ENCODE measurements around the gene GNAO1.

GNAO1 gene

DNA sequence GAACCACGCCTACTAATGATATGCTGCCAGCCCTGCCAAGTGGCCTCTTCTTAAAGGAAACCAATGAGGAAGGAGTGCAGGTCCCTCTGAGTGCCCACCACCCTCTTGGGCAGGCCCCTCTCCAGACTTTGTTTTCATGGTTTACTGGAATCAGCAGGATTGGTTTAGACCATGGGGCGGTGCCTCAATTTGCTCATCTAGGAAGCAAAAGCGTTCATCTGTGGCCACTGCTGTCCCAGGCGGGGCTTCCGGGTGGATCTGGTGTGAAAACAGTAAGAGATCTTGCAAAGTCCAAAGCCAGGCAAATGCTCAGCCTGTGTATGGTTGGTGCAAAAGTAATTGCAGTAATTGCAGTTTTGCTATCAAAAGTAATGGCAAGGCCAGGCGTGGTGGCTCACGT, 162.7 kb downstream of the GNAO1 start:
- no peak for ATAC-seq
- TF ChIP-seq TCF4 (CRISPR knock-in tag; IDR thresholded peaks at IDR 0.05; ENCODE audit: borderline replicate concordance) = no peak
- no peak for TF ChIP-seq CSDC2 (CRISPR knock-in tag; IDR thresholded peaks at IDR 0.05)
- TF ChIP-seq, protein P1, sequence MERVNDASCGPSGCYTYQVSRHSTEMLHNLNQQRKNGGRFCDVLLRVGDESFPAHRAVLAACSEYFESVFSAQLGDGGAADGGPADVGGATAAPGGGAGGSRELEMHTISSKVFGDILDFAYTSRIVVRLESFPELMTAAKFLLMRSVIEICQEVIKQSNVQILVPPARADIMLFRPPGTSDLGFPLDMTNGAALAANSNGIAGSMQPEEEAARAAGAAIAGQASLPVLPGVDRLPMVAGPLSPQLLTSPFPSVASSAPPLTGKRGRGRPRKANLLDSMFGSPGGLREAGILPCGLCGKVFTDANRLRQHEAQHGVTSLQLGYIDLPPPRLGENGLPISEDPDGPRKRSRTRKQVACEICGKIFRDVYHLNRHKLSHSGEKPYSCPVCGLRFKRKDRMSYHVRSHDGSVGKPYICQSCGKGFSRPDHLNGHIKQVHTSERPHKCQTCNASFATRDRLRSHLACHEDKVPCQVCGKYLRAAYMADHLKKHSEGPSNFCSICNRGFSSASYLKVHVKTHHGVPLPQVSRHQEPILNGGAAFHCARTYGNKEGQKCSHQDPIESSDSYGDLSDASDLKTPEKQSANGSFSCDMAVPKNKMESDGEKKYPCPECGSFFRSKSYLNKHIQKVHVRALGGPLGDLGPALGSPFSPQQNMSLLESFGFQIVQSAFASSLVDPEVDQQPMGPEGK (CRISPR knock-in tag; IDR thresholded peaks at IDR 0.05; ENCODE audit: borderline replicate concordance) = no peak
- TF ChIP-seq SNAI2 (CRISPR knock-in tag; IDR thresholded peaks at IDR 0.05) = no peak
- TF ChIP-seq ZNF8 (CRISPR knock-in tag; IDR thresholded peaks at IDR 0.05) = no peak
- TF ChIP-seq ZNF70 (CRISPR knock-in tag; IDR thresholded peaks at IDR 0.05) = no peak
- TF ChIP-seq ESRRG (CRISPR knock-in tag; IDR thresholded peaks at IDR 0.05) = no peak
- no peak for TF ChIP-seq ARNTL (CRISPR knock-in tag; IDR thresholded peaks at IDR 0.05; ENCODE audit: borderline replicate concordance, low read depth)
- TF ChIP-seq BACH2 (CRISPR knock-in tag; IDR thresholded peaks at IDR 0.05; ENCODE audit: borderline replicate concordance) = no peak
- TF ChIP-seq OSR1 (CRISPR knock-in tag; IDR thresholded peaks at IDR 0.05) = no peak
- no peak for TF ChIP-seq ZC3H10 (CRISPR knock-in tag; IDR thresholded peaks at IDR 0.05)
- no peak for TF ChIP-seq TOX (CRISPR knock-in tag; IDR thresholded peaks at IDR 0.05; ENCODE audit: borderline replicate concordance)
- TF ChIP-seq, protein P2, sequence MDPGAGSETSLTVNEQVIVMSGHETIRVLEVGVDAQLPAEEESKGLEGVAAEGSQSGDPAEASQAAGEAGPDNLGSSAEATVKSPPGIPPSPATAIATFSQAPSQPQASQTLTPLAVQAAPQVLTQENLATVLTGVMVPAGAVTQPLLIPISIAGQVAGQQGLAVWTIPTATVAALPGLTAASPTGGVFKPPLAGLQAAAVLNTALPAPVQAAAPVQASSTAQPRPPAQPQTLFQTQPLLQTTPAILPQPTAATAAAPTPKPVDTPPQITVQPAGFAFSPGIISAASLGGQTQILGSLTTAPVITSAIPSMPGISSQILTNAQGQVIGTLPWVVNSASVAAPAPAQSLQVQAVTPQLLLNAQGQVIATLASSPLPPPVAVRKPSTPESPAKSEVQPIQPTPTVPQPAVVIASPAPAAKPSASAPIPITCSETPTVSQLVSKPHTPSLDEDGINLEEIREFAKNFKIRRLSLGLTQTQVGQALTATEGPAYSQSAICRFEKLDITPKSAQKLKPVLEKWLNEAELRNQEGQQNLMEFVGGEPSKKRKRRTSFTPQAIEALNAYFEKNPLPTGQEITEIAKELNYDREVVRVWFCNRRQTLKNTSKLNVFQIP (CRISPR knock-in tag; IDR thresholded peaks at IDR 0.05; ENCODE audit: borderline replicate concordance, low read depth) = no peak
- TF ChIP-seq ISL1 (CRISPR knock-in tag; IDR thresholded peaks at IDR 0.05) = no peak
- no peak for TF ChIP-seq RARB (CRISPR knock-in tag; IDR thresholded peaks at IDR 0.05)
- TF ChIP-seq, protein P3, sequence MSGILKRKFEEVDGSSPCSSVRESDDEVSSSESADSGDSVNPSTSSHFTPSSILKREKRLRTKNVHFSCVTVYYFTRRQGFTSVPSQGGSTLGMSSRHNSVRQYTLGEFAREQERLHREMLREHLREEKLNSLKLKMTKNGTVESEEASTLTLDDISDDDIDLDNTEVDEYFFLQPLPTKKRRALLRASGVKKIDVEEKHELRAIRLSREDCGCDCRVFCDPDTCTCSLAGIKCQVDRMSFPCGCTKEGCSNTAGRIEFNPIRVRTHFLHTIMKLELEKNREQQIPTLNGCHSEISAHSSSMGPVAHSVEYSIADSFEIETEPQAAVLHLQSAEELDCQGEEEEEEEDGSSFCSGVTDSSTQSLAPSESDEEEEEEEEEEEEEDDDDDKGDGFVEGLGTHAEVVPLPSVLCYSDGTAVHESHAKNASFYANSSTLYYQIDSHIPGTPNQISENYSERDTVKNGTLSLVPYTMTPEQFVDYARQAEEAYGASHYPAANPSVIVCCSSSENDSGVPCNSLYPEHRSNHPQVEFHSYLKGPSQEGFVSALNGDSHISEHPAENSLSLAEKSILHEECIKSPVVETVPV (CRISPR knock-in tag; IDR thresholded peaks at IDR 0.05) = no peak
- no peak for TF ChIP-seq ZNF565 (CRISPR knock-in tag; conservative IDR thresholded peaks at IDR 0.05; ENCODE audit: low read depth)
- no peak for TF ChIP-seq ZFP30 (CRISPR knock-in tag; IDR thresholded peaks at IDR 0.05)

DNA sequence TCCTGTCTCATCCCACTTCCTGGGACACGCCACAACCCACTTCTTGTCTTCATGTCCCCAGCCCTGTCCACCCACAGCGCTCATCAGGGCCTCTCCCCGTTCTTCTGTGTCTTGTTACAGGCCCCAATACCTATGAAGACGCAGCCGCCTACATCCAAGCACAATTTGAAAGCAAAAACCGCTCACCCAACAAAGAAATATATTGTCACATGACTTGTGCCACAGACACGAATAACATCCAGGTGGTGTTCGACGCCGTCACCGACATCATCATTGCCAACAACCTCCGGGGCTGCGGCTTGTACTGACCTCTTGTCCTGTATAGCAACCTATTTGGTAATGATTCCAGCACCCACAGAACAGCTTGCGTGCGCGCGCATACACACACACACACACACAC, 163.5 kb downstream of the GNAO1 start:
- no peak for ATAC-seq
- TF ChIP-seq PPARA (CRISPR knock-in tag; IDR thresholded peaks at IDR 0.05; ENCODE audit: borderline replicate concordance) = no peak
- no peak for TF ChIP-seq TCF4 (CRISPR knock-in tag; IDR thresholded peaks at IDR 0.05; ENCODE audit: borderline replicate concordance)
- TF ChIP-seq SNAI2 (CRISPR knock-in tag; IDR thresholded peaks at IDR 0.05) = no peak
- no peak for TF ChIP-seq ISL1 (CRISPR knock-in tag; IDR thresholded peaks at IDR 0.05)
- TF ChIP-seq, protein P1 (CRISPR knock-in tag; IDR thresholded peaks at IDR 0.05; ENCODE audit: borderline replicate concordance) = no peak
- TF ChIP-seq, protein P3 (CRISPR knock-in tag; IDR thresholded peaks at IDR 0.05) = no peak
- TF ChIP-seq ARNTL (CRISPR knock-in tag; IDR thresholded peaks at IDR 0.05; ENCODE audit: borderline replicate concordance, low read depth) = no peak
- TF ChIP-seq ZC3H10 (CRISPR knock-in tag; IDR thresholded peaks at IDR 0.05) = no peak

DNA sequence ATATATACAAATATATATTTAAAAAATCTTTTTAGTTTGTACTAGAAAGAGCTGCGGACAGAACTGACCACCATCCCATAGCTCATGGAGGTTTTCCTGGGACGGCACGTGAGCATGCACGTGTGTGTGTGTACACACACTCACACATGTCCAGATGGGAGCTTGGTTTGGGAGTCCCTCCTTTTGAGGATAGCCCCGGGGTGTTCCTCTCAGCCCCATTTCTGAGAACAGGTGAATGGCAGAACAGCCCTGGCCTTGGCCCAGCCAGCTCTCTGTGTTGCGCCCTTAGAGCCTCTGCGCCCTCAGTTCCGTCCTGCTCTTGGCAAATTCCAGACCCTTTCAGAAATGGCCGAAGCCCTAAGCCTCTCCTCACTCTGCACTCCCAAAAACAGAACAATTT, 163.9 kb downstream of the GNAO1 start:
- TF ChIP-seq ZNF8 (CRISPR knock-in tag; IDR thresholded peaks at IDR 0.05) = no peak
- ATAC-seq = no peak

DNA sequence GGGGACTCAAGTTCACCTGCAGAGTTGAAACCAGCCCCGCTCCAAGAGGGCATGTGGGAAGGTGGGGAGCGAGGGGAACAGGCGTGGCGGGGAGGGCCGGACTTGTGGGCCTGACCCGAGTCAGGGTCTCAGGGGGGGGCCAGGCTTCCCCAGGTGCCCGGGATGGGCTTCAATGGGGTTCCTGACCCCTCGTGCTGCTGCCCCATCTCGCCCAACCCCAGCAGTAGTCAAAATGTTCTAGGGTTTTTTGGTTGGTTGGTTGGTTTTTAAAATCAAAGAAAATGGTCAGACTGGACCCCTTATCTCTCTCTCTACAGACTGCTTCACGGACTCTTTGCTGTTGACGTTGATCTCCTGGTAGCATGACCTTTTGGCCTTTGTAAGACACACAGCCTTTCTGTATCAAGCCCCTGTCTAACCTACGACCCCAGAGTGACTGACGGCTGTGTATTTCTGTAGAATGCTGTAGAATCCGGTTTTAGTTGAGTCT, 164.5 kb downstream of the GNAO1 start:
- TF ChIP-seq, protein P1 (CRISPR knock-in tag; IDR thresholded peaks at IDR 0.05; ENCODE audit: borderline replicate concordance) = no peak
- TF ChIP-seq, protein P3 (CRISPR knock-in tag; IDR thresholded peaks at IDR 0.05) = no peak
- TF ChIP-seq, protein P2 (CRISPR knock-in tag; IDR thresholded peaks at IDR 0.05; ENCODE audit: borderline replicate concordance, low read depth) = no peak
- ATAC-seq = no peak
